ENCODE measurements around the gene THAP11.
A peak's percentile ranks its signal among the peaks of the same experiment; 100 is the strongest.

The THAP11 gene

DNA sequence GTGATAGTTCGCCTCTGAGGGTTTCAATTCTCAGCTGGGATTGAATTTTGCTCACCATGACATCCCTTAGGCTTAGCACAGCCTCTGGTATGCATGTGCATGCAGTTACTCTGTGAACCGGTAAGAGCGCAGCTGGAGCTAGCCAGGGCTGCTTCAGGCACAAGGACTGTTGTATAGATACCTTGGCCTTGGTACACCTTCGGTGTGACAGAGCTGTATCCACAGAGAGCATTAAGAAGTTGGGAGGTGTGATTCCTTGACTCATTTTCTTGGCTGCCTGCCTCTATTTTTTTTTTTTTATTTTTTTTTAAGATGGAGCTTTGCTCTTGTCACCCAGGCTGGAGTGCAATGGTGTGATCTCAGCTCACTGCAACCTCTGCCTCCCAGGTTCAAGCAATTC, 2.4 kb downstream of the THAP11 start:
- H3K36me3 ChIP-seq (replicated peaks) = peaks cover 21% of the 10 kb centered on the region
- H3K27me3 ChIP-seq (ENCODE audit: low read depth) = no peaks in the 10 kb centered on the region
- peak overlapping the region; percentile 89; the same call in 1 of the 2 replicates for H3K4me3 ChIP-seq
- no peaks in the 10 kb centered on the region for H3K9me3 ChIP-seq
- peak; percentile 8 to 47 for DNase-seq (ENCODE audit: low spot score in 2 of 2)
- H3K4me1 ChIP-seq = peaks cover 47% of the 10 kb centered on the region
- in situ Hi-C loops (cut with MboI; ENCODE audit: low sequenced_read_pairs) = no loop called here

GRCh38 chr16:67845291-67846062, 3.4 kb downstream of the THAP11 start:
- Histone ChIP-seq H3K27me3 (ENCODE audit: low read depth) (no peaks in the 10 kb centered on the region), H3K4me1 (peaks cover 45% of the 10 kb centered on the region), H3K36me3 (replicated peaks) (peaks cover 27% of the 10 kb centered on the region), H3K4me3 (peak overlapping the region; percentile 98), H3K9me3 (no peaks in the 10 kb centered on the region)
- in situ Hi-C loops (cut with MboI; ENCODE audit: low sequenced_read_pairs) = no loop called here
- peak in 1 of 2 experiments; percentile 18 for DNase-seq (ENCODE audit: low spot score in 2 of 2)

- in situ Hi-C loops (cut with MboI; ENCODE audit: low sequenced_read_pairs) = no loop called here
- H3K4me1 ChIP-seq = peaks cover 42% of the 10 kb centered on the region
- H3K4me3 ChIP-seq = peak overlapping the region; percentile 98
- H3K36me3 ChIP-seq (replicated peaks) = peaks cover 30% of the 10 kb centered on the region
- no peaks in the 10 kb centered on the region for H3K27me3 ChIP-seq (ENCODE audit: low read depth)
- H3K9me3 ChIP-seq = no peaks in the 10 kb centered on the region
- DNase-seq (ENCODE audit: low spot score in 2 of 2) = no peak
Observed at GRCh38 chr16:67846063-67846319, 3.9 kb downstream of the THAP11 start.

DNA sequence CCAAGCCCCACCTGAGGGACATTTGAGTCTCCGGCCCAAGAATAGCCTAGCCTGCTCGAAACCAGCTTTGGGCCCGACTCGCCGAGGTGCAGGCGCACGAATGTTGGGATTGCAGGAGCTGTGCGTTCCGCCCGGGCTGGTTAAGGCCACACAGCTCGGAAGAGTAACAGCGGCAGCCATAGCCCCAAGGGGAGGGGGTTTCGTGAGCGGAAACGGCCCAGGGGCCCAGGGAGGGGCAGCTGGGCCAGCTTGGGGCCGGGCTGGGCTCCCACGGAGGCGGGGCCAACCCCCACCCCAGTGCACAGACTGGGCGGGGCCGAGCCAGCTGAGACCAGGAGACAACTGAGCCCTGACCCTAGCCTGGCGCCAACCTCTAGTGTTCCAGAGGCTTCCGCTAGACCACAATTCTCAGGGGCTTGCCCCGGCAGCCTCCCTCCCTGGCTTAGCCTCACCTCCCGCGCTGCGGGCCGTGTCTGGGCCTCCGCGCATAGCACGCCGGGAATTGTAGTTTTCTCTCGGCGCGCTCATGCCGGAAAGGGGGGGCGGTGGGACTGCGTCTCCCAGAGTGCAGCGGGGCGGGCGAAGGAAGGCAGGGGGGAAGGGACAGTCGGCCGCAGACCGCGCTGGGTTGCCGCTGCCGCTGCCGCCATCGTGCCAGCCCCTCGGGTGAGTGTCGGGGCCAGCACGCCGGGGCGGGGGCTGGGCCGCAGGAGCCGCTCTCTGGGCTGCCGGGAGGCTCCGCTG, 4.4 kb downstream of the THAP11 start, which contains the start of gene NUTF2:
NUTF2 (plus strand) TSS at position 614 of the 744 bp plus-strand sequence. CDS start 18,198 bp downstream, outside the sequence.
- Histone ChIP-seq H3K4me3 (peak within 1 kb of the TSS; percentile 98), H3K27me3 (ENCODE audit: low read depth) (no peaks in the 10 kb centered on the region), H3K36me3 (replicated peaks) (peaks cover 32% of the 10 kb centered on the region), H3K4me1 (peaks cover 37% of the 10 kb centered on the region), H3K9me3 (no peaks in the 10 kb centered on the region)
- peak; percentile 95 to 98 for DNase-seq (ENCODE audit: low spot score in 2 of 2)
- in situ Hi-C loops (cut with MboI; ENCODE audit: low sequenced_read_pairs) = no loop called here

DNA sequence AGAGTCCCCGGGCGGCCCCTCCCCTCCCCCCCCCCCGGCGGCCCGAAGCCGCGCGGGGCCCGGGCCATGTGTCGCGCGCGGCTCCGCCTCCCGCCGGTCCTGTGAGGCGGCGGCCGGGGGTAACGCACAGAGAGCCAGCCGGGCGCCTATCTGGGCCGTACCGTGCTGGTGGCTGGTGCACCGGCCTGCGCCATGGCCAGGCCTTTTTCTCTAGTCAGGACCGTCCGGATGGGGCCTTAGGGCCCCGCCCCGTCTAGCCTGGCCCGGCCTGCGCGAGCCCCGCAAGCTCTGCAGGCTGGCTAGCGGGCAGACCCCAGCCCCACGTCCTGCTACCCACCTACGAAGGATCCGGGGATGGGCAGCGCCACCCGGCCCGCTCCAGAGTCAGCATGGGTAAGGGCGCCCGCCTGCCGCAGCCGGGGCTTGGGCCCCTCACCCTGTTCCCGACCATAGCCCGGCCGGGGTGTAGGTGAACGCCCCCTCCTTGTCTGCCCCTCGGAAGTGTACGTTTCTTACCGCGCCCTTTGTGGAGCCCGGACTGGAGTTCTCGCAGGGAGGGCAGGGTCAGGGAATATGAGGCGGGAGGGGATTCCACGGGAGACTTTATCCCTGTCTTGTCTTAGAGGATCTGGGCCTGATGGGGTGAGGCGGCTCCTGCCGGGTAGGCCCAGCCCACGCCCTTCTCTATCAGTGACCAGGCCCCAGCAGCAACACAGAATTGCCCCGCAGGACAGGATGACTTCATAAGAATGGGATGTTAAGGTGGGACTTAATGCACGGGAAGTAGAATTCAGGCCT, 5.1 kb downstream of the THAP11 start, which contains the start of gene CENPT:
CENPT (minus strand) TSS at position 630 of the 798 bp plus-strand sequence. CDS start 13,834 bp downstream, outside the sequence.
- peak; percentile 20 to 38 for DNase-seq (ENCODE audit: low spot score in 2 of 2)
- Histone ChIP-seq H3K4me1 (peaks cover 36% of the 10 kb centered on the region), H3K36me3 (replicated peaks) (peaks cover 35% of the 10 kb centered on the region), H3K27me3 (ENCODE audit: low read depth) (no peaks in the 10 kb centered on the region), H3K4me3 (peak within 1 kb of the TSS; percentile 98), H3K9me3 (no peaks in the 10 kb centered on the region)
- in situ Hi-C loops (cut with MboI; ENCODE audit: low sequenced_read_pairs) = no loop called here

DNA sequence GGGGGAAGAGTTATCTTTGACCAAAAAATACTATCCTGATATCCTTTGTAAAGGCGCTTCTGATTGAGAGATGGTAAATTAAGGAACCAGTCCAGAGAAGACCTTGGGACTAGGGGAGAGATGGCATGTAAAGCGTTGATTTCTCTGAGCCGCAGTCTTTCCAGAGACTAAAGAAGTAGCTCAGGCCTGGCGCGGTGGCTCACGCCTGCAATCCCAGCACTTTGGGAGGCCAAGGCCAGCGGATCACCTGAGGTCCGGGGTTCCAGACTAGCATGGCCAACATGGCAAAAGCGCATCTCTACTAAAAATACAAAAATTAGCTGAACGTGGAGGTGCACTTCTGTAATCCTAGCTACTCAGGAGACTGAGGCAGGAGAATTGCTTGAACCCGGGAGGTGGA, 6.0 kb downstream of the THAP11 start:
- Histone ChIP-seq H3K9me3 (no peaks in the 10 kb centered on the region), H3K4me1 (peaks cover 36% of the 10 kb centered on the region), H3K4me3 (peak overlapping the region; percentile 98), H3K27me3 (ENCODE audit: low read depth) (no peaks in the 10 kb centered on the region), H3K36me3 (replicated peaks) (peaks cover 40% of the 10 kb centered on the region)
- in situ Hi-C loops (cut with MboI; ENCODE audit: low sequenced_read_pairs) = no loop called here
- DNase-seq (ENCODE audit: low spot score in 2 of 2) = no peak

GRCh38 chr16:67853670-67854069, 11.6 kb downstream of the THAP11 start:
- no peaks in the 10 kb centered on the region for H3K27me3 ChIP-seq (ENCODE audit: low read depth)
- peaks cover 42% of the 10 kb centered on the region for H3K36me3 ChIP-seq (replicated peaks)
- in situ Hi-C loops (cut with MboI; ENCODE audit: low sequenced_read_pairs) = no loop called here
- H3K9me3 ChIP-seq = no peaks in the 10 kb centered on the region
- H3K4me3 ChIP-seq = no peak overlapping the region
- no peak for DNase-seq (ENCODE audit: low spot score in 2 of 2)
- 0 out of 2 replicates have a peak, but pooled peaks cover 3% of the 10 kb centered on the region for H3K4me1 ChIP-seq

- H3K4me3 ChIP-seq = no peak overlapping the region
- no peaks in the 10 kb centered on the region for H3K4me1 ChIP-seq
- H3K9me3 ChIP-seq = no peaks in the 10 kb centered on the region
Observed at GRCh38 chr16:67855789-67856188, 13.7 kb downstream of the THAP11 start.

GRCh38 chr16:67856927-67857546, 14.9 kb downstream of the THAP11 start:
- Histone ChIP-seq H3K4me3 (no peak overlapping the region), H3K9me3 (no peaks in the 10 kb centered on the region), H3K4me1 (no peaks in the 10 kb centered on the region), H3K27me3 (ENCODE audit: low read depth) (no peaks in the 10 kb centered on the region), H3K36me3 (replicated peaks) (peaks cover 37% of the 10 kb centered on the region)
- DNase-seq (ENCODE audit: low spot score in 2 of 2) = no peak
- in situ Hi-C loops (cut with MboI; ENCODE audit: low sequenced_read_pairs) = no loop called here

More at GRCh38 chr16:67855789-67856188, 13.7 kb downstream of the THAP11 start:
- in situ Hi-C loops (cut with MboI; ENCODE audit: low sequenced_read_pairs) = no loop called here
- H3K36me3 ChIP-seq (replicated peaks) = peaks cover 35% of the 10 kb centered on the region
- DNase-seq (ENCODE audit: low spot score in 2 of 2) = no peak
- H3K27me3 ChIP-seq (ENCODE audit: low read depth) = no peaks in the 10 kb centered on the region

DNA sequence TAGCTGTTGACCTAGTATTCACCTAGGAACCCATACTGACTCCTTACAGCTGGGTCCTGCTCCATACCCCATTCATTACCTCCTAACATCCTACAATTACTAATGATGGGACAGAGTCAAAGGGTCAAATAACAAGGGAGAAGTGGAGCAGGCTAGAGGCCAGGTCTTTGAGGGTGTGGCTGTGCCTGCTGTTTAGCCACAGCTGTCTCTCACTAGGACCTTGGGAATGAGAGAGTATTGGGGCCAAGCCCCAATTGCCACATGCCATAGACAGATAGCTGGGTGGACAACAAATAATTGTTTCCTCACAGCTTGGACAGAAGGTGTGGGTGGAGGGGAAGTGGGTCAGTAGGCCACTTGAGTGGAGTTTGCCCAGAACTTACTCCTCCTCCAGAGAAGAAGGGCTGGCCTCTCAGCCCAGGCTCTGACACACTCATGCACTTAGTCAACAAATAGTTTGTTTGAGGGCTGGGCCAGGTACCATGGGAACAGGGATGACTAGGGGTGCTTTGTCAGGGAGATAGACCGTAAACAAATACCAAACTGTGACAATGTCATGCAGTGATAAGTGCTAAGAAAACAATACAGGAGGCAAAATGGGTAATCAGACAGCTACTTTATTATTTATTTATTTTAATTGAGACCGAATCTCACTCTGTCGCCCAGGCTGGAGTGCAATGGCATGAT, 15.6 kb downstream of the THAP11 start:
- in situ Hi-C loops (cut with MboI; ENCODE audit: low sequenced_read_pairs) = no loop called here
- peaks cover 39% of the 10 kb centered on the region for H3K36me3 ChIP-seq (replicated peaks)
- no peaks in the 10 kb centered on the region for H3K9me3 ChIP-seq
- H3K4me1 ChIP-seq = no peaks in the 10 kb centered on the region
- H3K4me3 ChIP-seq = no peak overlapping the region
- peak in 1 of 2 experiments; percentile 29 for DNase-seq (ENCODE audit: low spot score in 2 of 2)
- H3K27me3 ChIP-seq (ENCODE audit: low read depth) = no peaks in the 10 kb centered on the region

DNA sequence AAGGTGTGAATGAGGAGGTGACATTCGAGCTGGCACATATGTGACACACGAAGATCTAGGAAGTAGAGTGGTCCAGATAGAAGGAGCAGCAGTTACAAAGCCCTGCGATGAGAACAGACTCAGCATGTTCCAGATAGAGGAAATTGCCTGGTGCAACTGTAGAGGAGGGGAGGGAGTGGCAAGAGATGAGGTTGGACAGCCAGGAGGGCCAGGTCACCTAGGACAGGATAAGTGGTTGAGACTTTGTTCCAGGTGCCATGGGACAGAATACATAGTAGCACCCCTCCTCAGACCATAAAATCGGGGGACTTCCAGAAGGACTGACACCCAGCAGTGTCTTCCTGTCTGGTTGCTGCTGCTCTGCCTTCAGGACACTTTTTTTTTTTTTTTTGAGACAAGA, 16.4 kb downstream of the THAP11 start:
- no peak for DNase-seq (ENCODE audit: low spot score in 2 of 2)
- Histone ChIP-seq H3K36me3 (replicated peaks) (peaks cover 33% of the 10 kb centered on the region), H3K4me1 (no peaks in the 10 kb centered on the region), H3K9me3 (no peaks in the 10 kb centered on the region), H3K4me3 (no peak overlapping the region), H3K27me3 (ENCODE audit: low read depth) (no peaks in the 10 kb centered on the region)
- in situ Hi-C loops (cut with MboI; ENCODE audit: low sequenced_read_pairs) = no loop called here

DNA sequence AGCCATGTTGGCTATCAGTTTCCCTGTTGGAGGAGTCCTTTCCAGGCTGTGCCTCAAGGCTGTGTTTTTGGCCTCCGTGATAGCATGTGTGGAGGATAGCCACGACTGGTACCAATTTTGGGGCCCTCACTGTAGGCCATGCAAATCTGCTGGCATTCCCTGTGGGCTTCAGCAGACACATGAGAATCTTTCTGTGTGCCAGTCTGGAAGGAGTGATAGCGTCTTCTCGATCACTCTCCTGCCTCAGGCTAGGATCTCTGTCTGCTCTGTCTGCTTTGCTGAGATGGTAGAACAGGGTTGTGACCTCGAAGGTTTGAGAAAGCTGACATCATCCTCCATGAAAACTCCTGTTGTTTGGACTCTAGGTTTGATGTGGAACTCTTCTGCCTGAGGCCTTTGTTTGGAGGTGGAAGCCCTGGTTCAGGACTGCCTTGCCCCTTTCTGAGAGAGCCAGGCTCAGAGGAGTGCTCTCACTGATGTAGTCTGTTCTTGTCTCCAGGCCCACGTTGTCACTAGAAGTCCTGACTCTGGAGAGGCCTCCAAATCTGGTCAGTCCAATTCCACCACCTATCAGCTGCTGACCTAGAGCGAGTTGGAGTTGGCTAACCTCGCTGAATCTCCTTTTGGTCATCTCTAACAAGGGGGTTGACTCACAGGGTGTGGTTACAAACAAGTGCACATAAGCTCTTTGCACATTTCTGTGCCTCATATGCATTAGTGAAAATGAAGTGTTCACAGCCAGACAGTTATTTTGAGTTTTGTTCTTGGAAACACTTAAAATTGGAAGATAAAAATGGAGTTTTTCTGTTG, 18.7 kb downstream of the THAP11 start:
- DNase-seq (ENCODE audit: low spot score in 2 of 2) = no peak

More for the DNA sequence above, 18.7 kb downstream of the THAP11 start:
- peaks cover 36% of the 10 kb centered on the region for H3K36me3 ChIP-seq (replicated peaks)
- in situ Hi-C loops (cut with MboI; ENCODE audit: low sequenced_read_pairs) = no loop called here
- no peak overlapping the region for H3K4me3 ChIP-seq
- no peaks in the 10 kb centered on the region for H3K27me3 ChIP-seq (ENCODE audit: low read depth)
- no peaks in the 10 kb centered on the region for H3K9me3 ChIP-seq
- no peaks in the 10 kb centered on the region for H3K4me1 ChIP-seq

All from HAP-1 (cell line).